ENCODE data around the gene LAD1.

Gene LAD1

DNA sequence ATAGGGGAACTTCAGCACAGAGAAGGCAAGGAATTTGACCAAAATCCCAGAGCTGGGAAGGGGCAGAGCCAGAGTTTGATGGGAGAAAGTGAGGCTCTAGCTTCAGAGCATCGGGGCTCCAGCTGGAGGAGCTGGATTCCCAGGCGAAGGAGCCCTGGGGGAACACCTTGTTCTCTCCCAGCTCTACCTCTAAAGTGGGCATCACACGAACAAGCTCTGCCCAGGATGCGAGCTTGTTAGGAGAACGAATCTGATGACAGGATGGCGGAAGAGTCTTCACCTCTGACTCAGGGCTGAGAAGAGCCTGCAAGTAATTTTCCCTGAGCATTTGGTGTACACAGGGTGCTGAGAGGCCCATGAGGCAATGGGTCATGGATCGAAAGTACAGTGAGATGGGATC is 43.7 kb downstream of the LAD1 start:
- H3K79me2 ChIP-seq (ENCODE audit: insufficient read depth, low read length), result no peaks in the 10 kb centered on the region
- no peak overlapping the region for H3K4me2 ChIP-seq (ENCODE audit: low read depth, low read length, poor library complexity, severe bottlenecking)
- no peaks in the 10 kb centered on the region for H3K4me1 ChIP-seq (ENCODE audit: insufficient read depth, low read length, poor library complexity, severe bottlenecking)
- TF ChIP-seq, protein P1, sequence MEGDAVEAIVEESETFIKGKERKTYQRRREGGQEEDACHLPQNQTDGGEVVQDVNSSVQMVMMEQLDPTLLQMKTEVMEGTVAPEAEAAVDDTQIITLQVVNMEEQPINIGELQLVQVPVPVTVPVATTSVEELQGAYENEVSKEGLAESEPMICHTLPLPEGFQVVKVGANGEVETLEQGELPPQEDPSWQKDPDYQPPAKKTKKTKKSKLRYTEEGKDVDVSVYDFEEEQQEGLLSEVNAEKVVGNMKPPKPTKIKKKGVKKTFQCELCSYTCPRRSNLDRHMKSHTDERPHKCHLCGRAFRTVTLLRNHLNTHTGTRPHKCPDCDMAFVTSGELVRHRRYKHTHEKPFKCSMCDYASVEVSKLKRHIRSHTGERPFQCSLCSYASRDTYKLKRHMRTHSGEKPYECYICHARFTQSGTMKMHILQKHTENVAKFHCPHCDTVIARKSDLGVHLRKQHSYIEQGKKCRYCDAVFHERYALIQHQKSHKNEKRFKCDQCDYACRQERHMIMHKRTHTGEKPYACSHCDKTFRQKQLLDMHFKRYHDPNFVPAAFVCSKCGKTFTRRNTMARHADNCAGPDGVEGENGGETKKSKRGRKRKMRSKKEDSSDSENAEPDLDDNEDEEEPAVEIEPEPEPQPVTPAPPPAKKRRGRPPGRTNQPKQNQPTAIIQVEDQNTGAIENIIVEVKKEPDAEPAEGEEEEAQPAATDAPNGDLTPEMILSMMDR (conservative IDR thresholded peaks at IDR 0.05; ENCODE audit: low read length), result no peak
- TF ChIP-seq EZH2phosphoT487 (IDR thresholded peaks at IDR 0.05; ENCODE audit: borderline replicate concordance), result no peak
- no peak overlapping the region for H3K9ac ChIP-seq (ENCODE audit: low read depth, low read length, poor library complexity, severe bottlenecking)
- no peak overlapping the region for H3K4me3 ChIP-seq (ENCODE audit: low read length, poor library complexity, severe bottlenecking)
- no peaks in the 10 kb centered on the region for H3K36me3 ChIP-seq (ENCODE audit: insufficient read depth, low read length)
- H4K20me1 ChIP-seq (ENCODE audit: insufficient read depth, low read length, poor library complexity, severe bottlenecking), result no peaks in the 10 kb centered on the region
- H3K9me3 ChIP-seq (ENCODE audit: insufficient read depth, low read depth, low read length), result no peaks in the 10 kb centered on the region
- no peaks in the 10 kb centered on the region for H3F3A ChIP-seq (ENCODE audit: low read depth)
- H3K27me3 ChIP-seq (ENCODE audit: insufficient read depth, low read length, poor library complexity, severe bottlenecking), result no peaks in the 10 kb centered on the region
- no peak overlapping the region for H2AFZ ChIP-seq (ENCODE audit: low read length)
- no peaks in the 10 kb centered on the region for H3K9me2 ChIP-seq (replicated peaks; ENCODE audit: low read depth, low read length)

DNA sequence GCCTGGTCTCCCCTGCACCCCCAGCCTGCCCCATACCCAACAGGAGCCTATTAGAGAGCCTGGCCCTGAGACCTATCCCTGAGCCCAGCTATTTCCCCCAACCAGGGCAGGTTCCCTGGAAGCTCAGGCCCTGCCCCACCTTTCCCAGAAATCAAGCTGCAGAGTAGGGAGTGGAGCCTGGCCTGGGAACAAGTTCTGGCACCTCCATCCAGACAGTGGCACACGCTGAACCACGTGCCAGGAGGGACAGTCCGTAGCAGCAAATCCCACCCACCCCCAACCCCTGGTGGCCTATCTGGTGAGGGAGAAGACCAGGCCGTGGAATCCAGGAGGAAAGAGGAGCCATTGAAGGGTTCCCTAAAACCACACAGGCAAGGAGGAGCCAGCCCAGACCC is 44.2 kb downstream of the LAD1 start:
- Histone ChIP-seq H3K9me2 (replicated peaks; ENCODE audit: low read depth, low read length) (no peaks in the 10 kb centered on the region), H3K4me3 (ENCODE audit: low read length, poor library complexity, severe bottlenecking) (no peak overlapping the region), H3K27me3 (ENCODE audit: insufficient read depth, low read length, poor library complexity, severe bottlenecking) (no peaks in the 10 kb centered on the region), H3F3A (ENCODE audit: low read depth) (no peaks in the 10 kb centered on the region), H4K20me1 (ENCODE audit: insufficient read depth, low read length, poor library complexity, severe bottlenecking) (no peaks in the 10 kb centered on the region), H3K4me1 (ENCODE audit: insufficient read depth, low read length, poor library complexity, severe bottlenecking) (no peaks in the 10 kb centered on the region), H2AFZ (ENCODE audit: low read length) (no peak overlapping the region), H3K36me3 (ENCODE audit: insufficient read depth, low read length) (no peaks in the 10 kb centered on the region), H3K79me2 (ENCODE audit: insufficient read depth, low read length) (no peaks in the 10 kb centered on the region), H3K9me3 (ENCODE audit: insufficient read depth, low read depth, low read length) (no peaks in the 10 kb centered on the region), H3K9ac (ENCODE audit: low read depth, low read length, poor library complexity, severe bottlenecking) (no peak overlapping the region), H3K4me2 (ENCODE audit: low read depth, low read length, poor library complexity, severe bottlenecking) (no peak overlapping the region)
- TF ChIP-seq, protein P1 (conservative IDR thresholded peaks at IDR 0.05; ENCODE audit: low read length), result no peak
- TF ChIP-seq EZH2phosphoT487 (IDR thresholded peaks at IDR 0.05; ENCODE audit: borderline replicate concordance), result no peak

DNA sequence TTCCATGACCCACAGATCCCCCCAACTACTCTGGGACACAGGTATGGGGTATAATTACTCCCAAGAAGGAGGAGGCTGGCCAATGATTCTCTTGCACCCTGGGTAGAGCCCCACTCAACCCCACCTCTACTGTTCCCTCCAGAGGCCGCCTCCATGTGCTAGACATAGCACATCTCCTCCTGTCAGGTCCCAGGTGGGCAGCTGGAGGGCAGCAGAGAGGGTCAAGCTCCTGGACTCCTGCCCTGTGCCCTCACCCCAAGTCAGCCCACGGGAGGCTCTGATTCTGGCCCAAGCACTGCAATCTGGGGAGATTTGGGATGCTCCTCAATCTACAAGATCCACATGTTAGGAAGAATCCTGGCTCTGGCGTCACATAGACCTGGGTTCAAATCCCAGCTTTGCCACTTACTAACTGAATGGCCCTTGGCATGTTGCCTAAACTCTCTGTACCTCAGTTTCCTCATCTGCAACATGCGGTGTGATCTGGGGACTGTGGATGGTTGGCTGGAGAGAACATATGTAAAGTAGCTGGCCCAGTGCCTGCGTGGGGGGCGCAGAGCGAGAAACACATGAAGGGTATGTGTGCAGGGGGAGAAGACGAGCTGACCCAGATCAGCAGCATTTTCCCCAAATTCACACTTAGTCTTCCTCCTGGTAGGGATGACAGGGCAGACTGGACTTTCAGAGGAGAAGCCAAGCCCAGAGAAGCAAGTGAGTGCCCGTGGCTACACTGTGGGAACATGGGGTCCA is 44.8 kb downstream of the LAD1 start:
- H3K79me2 ChIP-seq (ENCODE audit: insufficient read depth, low read length), result no peaks in the 10 kb centered on the region
- H3F3A ChIP-seq (ENCODE audit: low read depth), result no peaks in the 10 kb centered on the region
- no peak overlapping the region for H3K9ac ChIP-seq (ENCODE audit: low read depth, low read length, poor library complexity, severe bottlenecking)
- no peaks in the 10 kb centered on the region for H3K4me1 ChIP-seq (ENCODE audit: insufficient read depth, low read length, poor library complexity, severe bottlenecking)
- no peak overlapping the region for H3K4me3 ChIP-seq (ENCODE audit: low read length, poor library complexity, severe bottlenecking)
- TF ChIP-seq, protein P1 (conservative IDR thresholded peaks at IDR 0.05; ENCODE audit: low read length), result peak; percentile 19; the same call in 1 of the 2 replicates
- TF ChIP-seq EZH2phosphoT487 (IDR thresholded peaks at IDR 0.05; ENCODE audit: borderline replicate concordance), result no peak
- H3K4me2 ChIP-seq (ENCODE audit: low read depth, low read length, poor library complexity, severe bottlenecking), result no peak overlapping the region
- H3K9me2 ChIP-seq (replicated peaks; ENCODE audit: low read depth, low read length), result no peaks in the 10 kb centered on the region
- no peak overlapping the region for H2AFZ ChIP-seq (ENCODE audit: low read length)
- H4K20me1 ChIP-seq (ENCODE audit: insufficient read depth, low read length, poor library complexity, severe bottlenecking), result no peaks in the 10 kb centered on the region
- no peaks in the 10 kb centered on the region for H3K9me3 ChIP-seq (ENCODE audit: insufficient read depth, low read depth, low read length)
- H3K27me3 ChIP-seq (ENCODE audit: insufficient read depth, low read length, poor library complexity, severe bottlenecking), result no peaks in the 10 kb centered on the region
- no peaks in the 10 kb centered on the region for H3K36me3 ChIP-seq (ENCODE audit: insufficient read depth, low read length)
